ENCODE results near the gene ZNF496. TPM values are rescaled to one million over a fixed set of nuclear protein-coding genes. Genes with fewer than 3 reads are reported as not detected.

The ZNF496 gene
- total RNA-seq, 1 experiment from 2014 or later = 21.4 TPM

GRCh38 chr1:247288341-247288740 lies 43.3 kb downstream of the ZNF496 start:
- no peak overlapping the region for H3K27ac ChIP-seq (ENCODE audit: low read length)
- DNase-seq (ENCODE audit: low read depth, low spot score) = no peak
- ChIA-PET CTCF (no interaction called here), POLR2A (no interaction called here)
- H3K36me3 ChIP-seq (ENCODE audit: control insufficient read depth, insufficient read depth, low read length) = no peaks in the 10 kb centered on the region
- H3K27me3 ChIP-seq (ENCODE audit: control insufficient read depth, insufficient read depth, low read length) = no peaks in the 10 kb centered on the region; the same call in 1 of the 2 replicates
- H3K9me3 ChIP-seq (ENCODE audit: control insufficient read depth, insufficient read depth, low read depth, low read length) = no peaks in the 10 kb centered on the region
- intact Hi-C loops (cut with micrococcal nuclease; ENCODE audit: unreplicated experiment) (no loop called here), in situ Hi-C loops (cut with HindIII; ENCODE audit: low pct_unique_long_range_greater_than_20kb, low sequenced_read_pairs) (no loop called here)
- H3K4me3 ChIP-seq (ENCODE audit: low read depth in 2 of 2, low read length in 2 of 2) = no peak overlapping the region
- no peak for ATAC-seq
- H3K4me1 ChIP-seq (ENCODE audit: control insufficient read depth, insufficient read depth, low read length) = no peaks in the 10 kb centered on the region
- BruUV-seq (replicated peaks) = no TSS peak
- TF ChIP-seq, protein P1, sequence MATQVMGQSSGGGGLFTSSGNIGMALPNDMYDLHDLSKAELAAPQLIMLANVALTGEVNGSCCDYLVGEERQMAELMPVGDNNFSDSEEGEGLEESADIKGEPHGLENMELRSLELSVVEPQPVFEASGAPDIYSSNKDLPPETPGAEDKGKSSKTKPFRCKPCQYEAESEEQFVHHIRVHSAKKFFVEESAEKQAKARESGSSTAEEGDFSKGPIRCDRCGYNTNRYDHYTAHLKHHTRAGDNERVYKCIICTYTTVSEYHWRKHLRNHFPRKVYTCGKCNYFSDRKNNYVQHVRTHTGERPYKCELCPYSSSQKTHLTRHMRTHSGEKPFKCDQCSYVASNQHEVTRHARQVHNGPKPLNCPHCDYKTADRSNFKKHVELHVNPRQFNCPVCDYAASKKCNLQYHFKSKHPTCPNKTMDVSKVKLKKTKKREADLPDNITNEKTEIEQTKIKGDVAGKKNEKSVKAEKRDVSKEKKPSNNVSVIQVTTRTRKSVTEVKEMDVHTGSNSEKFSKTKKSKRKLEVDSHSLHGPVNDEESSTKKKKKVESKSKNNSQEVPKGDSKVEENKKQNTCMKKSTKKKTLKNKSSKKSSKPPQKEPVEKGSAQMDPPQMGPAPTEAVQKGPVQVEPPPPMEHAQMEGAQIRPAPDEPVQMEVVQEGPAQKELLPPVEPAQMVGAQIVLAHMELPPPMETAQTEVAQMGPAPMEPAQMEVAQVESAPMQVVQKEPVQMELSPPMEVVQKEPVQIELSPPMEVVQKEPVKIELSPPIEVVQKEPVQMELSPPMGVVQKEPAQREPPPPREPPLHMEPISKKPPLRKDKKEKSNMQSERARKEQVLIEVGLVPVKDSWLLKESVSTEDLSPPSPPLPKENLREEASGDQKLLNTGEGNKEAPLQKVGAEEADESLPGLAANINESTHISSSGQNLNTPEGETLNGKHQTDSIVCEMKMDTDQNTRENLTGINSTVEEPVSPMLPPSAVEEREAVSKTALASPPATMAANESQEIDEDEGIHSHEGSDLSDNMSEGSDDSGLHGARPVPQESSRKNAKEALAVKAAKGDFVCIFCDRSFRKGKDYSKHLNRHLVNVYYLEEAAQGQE (IDR thresholded peaks at IDR 0.05; ENCODE audit: insufficient read depth in 1 of 2, low read depth in 2 of 2, low read length in 1 of 2) = no peak
- TF ChIP-seq SIN3A (IDR thresholded peaks at IDR 0.05; ENCODE audit: borderline replicate concordance, insufficient read depth, low read depth, low read length) = no peak

DNA sequence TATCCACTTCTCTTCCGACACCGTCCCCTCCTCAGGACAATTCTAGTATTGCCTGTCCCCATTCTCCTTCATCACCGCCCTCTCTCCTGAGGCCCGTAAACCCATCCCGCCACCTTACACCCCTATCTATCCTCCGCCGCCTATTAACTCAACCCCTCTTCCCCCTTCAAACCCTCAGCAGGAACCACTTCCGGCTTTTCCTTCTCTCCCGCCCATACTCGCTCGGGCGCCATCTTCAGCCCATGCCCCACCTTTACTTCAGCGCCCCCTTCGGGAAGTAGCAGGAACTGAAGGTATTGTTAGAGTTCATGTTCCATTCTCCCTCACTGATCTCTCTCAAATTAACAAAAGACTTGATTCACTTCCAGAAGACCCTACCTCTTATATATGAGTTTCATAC lies 44.2 kb downstream of the ZNF496 start:
- ATAC-seq = no peak
- Histone ChIP-seq H3K9me3 (ENCODE audit: control insufficient read depth, insufficient read depth, low read depth, low read length) (no peaks in the 10 kb centered on the region), H3K27ac (ENCODE audit: low read length) (no peak overlapping the region), H3K27me3 (ENCODE audit: control insufficient read depth, insufficient read depth, low read length) (no peaks in the 10 kb centered on the region; the same call in 1 of the 2 replicates), H3K4me1 (ENCODE audit: control insufficient read depth, insufficient read depth, low read length) (no peaks in the 10 kb centered on the region), H3K4me3 (ENCODE audit: low read depth in 2 of 2, low read length in 2 of 2) (no peak overlapping the region), H3K36me3 (ENCODE audit: control insufficient read depth, insufficient read depth, low read length) (no peaks in the 10 kb centered on the region)
- POLR2A ChIA-PET = no interaction called here
- in situ Hi-C loops (cut with HindIII; ENCODE audit: low pct_unique_long_range_greater_than_20kb, low sequenced_read_pairs) = no loop called here
- intact Hi-C loops (cut with micrococcal nuclease; ENCODE audit: unreplicated experiment) = no loop called here
- no TSS peak for BruUV-seq (replicated peaks)
- CTCF ChIA-PET = no interaction called here
- TF ChIP-seq SIN3A (IDR thresholded peaks at IDR 0.05; ENCODE audit: borderline replicate concordance, insufficient read depth, low read depth, low read length) = no peak
- TF ChIP-seq, protein P2, sequence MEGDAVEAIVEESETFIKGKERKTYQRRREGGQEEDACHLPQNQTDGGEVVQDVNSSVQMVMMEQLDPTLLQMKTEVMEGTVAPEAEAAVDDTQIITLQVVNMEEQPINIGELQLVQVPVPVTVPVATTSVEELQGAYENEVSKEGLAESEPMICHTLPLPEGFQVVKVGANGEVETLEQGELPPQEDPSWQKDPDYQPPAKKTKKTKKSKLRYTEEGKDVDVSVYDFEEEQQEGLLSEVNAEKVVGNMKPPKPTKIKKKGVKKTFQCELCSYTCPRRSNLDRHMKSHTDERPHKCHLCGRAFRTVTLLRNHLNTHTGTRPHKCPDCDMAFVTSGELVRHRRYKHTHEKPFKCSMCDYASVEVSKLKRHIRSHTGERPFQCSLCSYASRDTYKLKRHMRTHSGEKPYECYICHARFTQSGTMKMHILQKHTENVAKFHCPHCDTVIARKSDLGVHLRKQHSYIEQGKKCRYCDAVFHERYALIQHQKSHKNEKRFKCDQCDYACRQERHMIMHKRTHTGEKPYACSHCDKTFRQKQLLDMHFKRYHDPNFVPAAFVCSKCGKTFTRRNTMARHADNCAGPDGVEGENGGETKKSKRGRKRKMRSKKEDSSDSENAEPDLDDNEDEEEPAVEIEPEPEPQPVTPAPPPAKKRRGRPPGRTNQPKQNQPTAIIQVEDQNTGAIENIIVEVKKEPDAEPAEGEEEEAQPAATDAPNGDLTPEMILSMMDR (IDR thresholded peaks at IDR 0.05) = no peak; the same call in 1 of the 2 replicates
- DNase-seq (ENCODE audit: low read depth, low spot score) = no peak

DNA sequence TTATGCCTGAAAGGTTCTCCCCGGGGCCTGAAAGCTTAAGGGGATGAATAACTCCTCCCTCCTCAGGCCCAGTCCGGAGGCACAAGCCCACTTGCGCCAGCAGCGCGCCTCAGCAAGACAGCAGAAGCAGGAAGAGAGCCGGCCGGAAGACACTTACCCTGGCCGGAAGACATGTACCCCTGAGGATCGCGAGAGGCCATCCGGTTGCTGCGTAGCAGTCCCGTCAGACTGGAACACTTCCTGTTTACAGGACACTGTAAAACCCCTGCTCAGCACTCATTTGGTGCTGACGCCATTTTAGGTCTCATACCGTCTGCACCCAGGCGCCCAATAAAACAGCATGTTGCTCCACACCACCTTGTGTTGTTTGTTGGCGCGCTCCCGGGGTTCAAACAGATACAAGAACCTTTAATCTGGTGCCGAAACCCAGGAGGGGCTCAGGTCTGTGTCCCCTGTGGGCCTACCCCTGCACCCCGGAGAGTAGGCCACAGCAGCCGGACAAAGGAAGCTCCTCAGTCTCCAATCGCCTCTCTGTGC lies 45.5 kb downstream of the ZNF496 start:
- intact Hi-C loops (cut with micrococcal nuclease; ENCODE audit: unreplicated experiment) (no loop called here), in situ Hi-C loops (cut with HindIII; ENCODE audit: low pct_unique_long_range_greater_than_20kb, low sequenced_read_pairs) (no loop called here)
- POLR2A ChIA-PET = no interaction called here
- no peaks in the 10 kb centered on the region for H3K9me3 ChIP-seq (ENCODE audit: control insufficient read depth, insufficient read depth, low read depth, low read length)
- BruUV-seq (replicated peaks) = no TSS peak
- no peak overlapping the region for H3K27ac ChIP-seq (ENCODE audit: low read length)
- no peaks in the 10 kb centered on the region for H3K36me3 ChIP-seq (ENCODE audit: control insufficient read depth, insufficient read depth, low read length)
- no peaks in the 10 kb centered on the region for H3K4me1 ChIP-seq (ENCODE audit: control insufficient read depth, insufficient read depth, low read length)
- H3K4me3 ChIP-seq (ENCODE audit: low read depth in 2 of 2, low read length in 2 of 2) = no peak overlapping the region
- DNase-seq (ENCODE audit: low read depth, low spot score) = no peak
- ATAC-seq = no peak
- no peaks in the 10 kb centered on the region for H3K27me3 ChIP-seq (ENCODE audit: control insufficient read depth, insufficient read depth, low read length)
- CTCF ChIA-PET = no interaction called here
- no peak for TF ChIP-seq POLR2AphosphoS5 (IDR thresholded peaks at IDR 0.05; ENCODE audit: low read depth, low read length)
- no peak for TF ChIP-seq SIN3A (IDR thresholded peaks at IDR 0.05; ENCODE audit: borderline replicate concordance, insufficient read depth, low read depth, low read length)
- TF ChIP-seq TCF7L2 (IDR thresholded peaks at IDR 0.05; ENCODE audit: low read depth, low read length) = no peak
- TF ChIP-seq, protein P2 (IDR thresholded peaks at IDR 0.05) = no peak
- TF ChIP-seq, protein P1 (IDR thresholded peaks at IDR 0.05; ENCODE audit: insufficient read depth in 1 of 2, low read depth in 2 of 2, low read length in 1 of 2) = no peak
